Aorta (tissue), 5 donors: ENCODE results near the gene MITF. TPM values are rescaled to one million over a fixed set of nuclear protein-coding genes. Genes with fewer than 3 reads are reported as not detected.

Experiments
- ATAC-seq: fragments of 200-7000 bp; cut with Tn5 transposase; one replicate; pipeline ENCODE4 v1.9.1; 2022; ENCODE audit warnings: moderate library complexity; ENCODE audit not compliant: low FRiP score
- DNase-seq, 2 donors: peaks; one replicate each; pipeline ENCODE4 v3.0.0-alpha.2; 2020
- H3K27ac ChIP-seq, 2 donors: one replicate each; pipeline ENCODE4 v1.5.1; 2013; ENCODE audit warnings: low read length in 2 of 2, mild to moderate bottlenecking in 2 of 2, moderate library complexity in 2 of 2, control low read depth in 1 of 2, inconsistent platforms in 1 of 2, low read depth in 1 of 2
- H3K27me3 ChIP-seq, 2 donors: one replicate each; pipeline ENCODE4 v1.6.1; 2013; ENCODE audit warnings: control low read depth in 1 of 2, low read length in 1 of 2, mild to moderate bottlenecking in 1 of 2, moderate library complexity in 1 of 2; ENCODE audit not compliant: insufficient read depth in 2 of 2, control insufficient read depth in 1 of 2
- H3K36me3 ChIP-seq, 2 donors: one replicate each; pipeline ENCODE4 v1.6.1; 2013; ENCODE audit warnings: control low read depth in 1 of 2, low read length in 1 of 2, mild to moderate bottlenecking in 1 of 2; ENCODE audit not compliant: insufficient read depth in 2 of 2, control insufficient read depth in 1 of 2
- H3K4me1 ChIP-seq, 2 donors: one replicate each; pipeline ENCODE4 v1.6.1; 2013; ENCODE audit warnings: low read length in 2 of 2, control low read depth in 1 of 2, mild to moderate bottlenecking in 1 of 2, moderate library complexity in 1 of 2; ENCODE audit not compliant: insufficient read depth in 2 of 2, control insufficient read depth in 1 of 2
- H3K4me3 ChIP-seq, 2 donors: one replicate each; pipeline ENCODE4 v1.5.1; 2013; ENCODE audit warnings: low read length in 2 of 2, control low read depth in 1 of 2, mild to moderate bottlenecking in 1 of 2
- H3K9me3 ChIP-seq: one replicate; pipeline ENCODE4 v1.6.1; 2013; ENCODE audit warnings: mild to moderate bottlenecking, low read length; ENCODE audit not compliant: control insufficient read depth
- WGBS, 2 donors: extraction: QIAGEN DNeasy Blood & Tissue Kit; methylation state at CpG; one replicate each; pipeline ENCODE4 v1.1.7; 2013; 5-methylcytosine and 5-hydroxymethylcytosine counted together
- intact Hi-C, 2 donors: fragments of 100-400 bp; cut with DNase I; formaldehyde crosslinking; loops; one replicate each; pipeline versions ENCODE4 v1.14.2 to v1.15.0; 2022
- polyA plus RNA-seq, 2 donors: library from polyadenylated mRNA; stranded (reverse); fragments of 200-250 nt; gene quantifications; one replicate each; pipeline ENCODE4 v1.2.3, GENCODE V29; 2013
- total RNA-seq, 2 donors: library from RNA; stranded (reverse); fragmentation: NEBNext Ultra II Directional; extraction: Animal tissue kit (Norgen Biotek cat#: 25700); gene quantifications; one replicate each; pipeline ENCODE4 v1.2.1, GENCODE V29; 2021
- donor health status: healthy with polysubstance abuse.
- donor health status: Bipolar disorder and iron deficiency.
- donor health status: DM: no; HTN: no; CAD: no.
- donor health status: DM: no; HTN: no; CAD: no.
- donor health status: DM: yes; HTN: yes; CAD: no.

The MITF gene
- total and polyA plus RNA-seq, 4 donors: 4.1 to 30.5 (median 17.4) TPM

DNA sequence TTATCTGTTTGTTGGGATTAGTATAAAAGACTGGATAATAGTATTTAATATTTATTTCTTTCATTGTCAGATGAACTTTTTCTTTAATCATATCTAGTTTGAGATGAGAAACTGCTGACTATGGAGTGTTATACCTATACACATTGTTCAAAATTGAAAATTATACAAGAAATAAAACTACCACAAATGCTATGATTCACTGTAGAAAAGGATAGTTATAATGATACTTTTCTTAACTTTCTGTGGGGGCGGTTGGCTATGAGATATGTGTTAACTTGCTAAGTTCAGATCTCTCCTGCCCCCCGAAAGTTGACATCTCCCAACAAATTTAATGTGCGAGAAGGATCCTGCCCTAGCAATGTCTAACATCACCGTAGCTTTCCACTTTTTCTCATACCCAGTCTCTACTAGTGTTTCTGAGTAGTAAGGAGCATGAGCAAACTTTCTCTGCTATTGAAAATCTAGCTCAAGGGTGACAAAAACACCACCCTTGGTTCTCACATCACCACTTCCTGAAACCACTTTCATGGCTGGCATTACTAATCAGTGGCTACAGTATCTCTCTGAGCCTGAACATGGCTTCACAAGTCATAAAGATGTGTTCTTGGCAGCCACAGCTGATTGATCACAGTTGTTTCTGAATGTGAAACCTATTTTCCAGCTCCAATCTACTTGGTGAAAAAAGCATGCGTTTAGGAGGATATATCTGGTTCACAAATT is 244.4 kb downstream of the MITF start:
- H3K4me3 ChIP-seq: no peak overlapping the region
- 94 to 95% methylated on average over 5 of the region's 5 CpGs for WGBS, 2 donors
- H3K9me3 ChIP-seq: peaks cover 4% of the 10 kb centered on the region
- H3K27me3 ChIP-seq: no peaks in the 10 kb centered on the region
- no peaks in the 10 kb centered on the region for H3K36me3 ChIP-seq
- no peaks in the 10 kb centered on the region for H3K4me1 ChIP-seq
- ATAC-seq (no peak), DNase-seq (no peak)
- intact Hi-C loops: no loop called here
- no peak overlapping the region for H3K27ac ChIP-seq

GRCh38 chr3:69985266-69985665 is 246.0 kb downstream of the MITF start:
- Histone ChIP-seq H3K9me3 (no peaks in the 10 kb centered on the region), H3K27ac (no peak overlapping the region), H3K4me3 (no peak overlapping the region), H3K27me3 (no peaks in the 10 kb centered on the region), H3K36me3 (no peaks in the 10 kb centered on the region), H3K4me1 (no peaks in the 10 kb centered on the region)
- ATAC-seq (no peak), DNase-seq (no peak)
- WGBS, 2 donors: 71 to 90% methylated on average over 4 of the region's 4 CpGs
- intact Hi-C loops: no loop called here

DNA sequence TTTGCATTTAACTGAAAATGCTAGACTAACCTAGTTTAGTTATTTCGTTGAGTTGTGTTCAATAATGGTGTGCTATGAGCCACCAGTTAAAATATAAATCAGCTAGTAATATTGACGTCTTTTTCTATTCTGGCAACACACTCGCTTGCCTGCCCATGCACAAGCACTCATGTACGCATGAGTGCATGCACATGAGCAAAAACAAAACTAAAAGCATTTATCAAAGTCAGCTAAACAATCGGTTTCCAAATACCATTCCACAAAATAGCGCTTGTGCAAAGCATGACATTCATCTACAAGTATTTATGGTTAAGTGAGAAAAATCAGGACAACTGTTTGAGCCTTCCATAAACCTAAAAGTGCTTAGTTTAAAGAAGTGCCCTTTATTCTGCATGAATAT is 247.2 kb downstream of the MITF start:
- intact Hi-C loops: no loop called here
- WGBS, 2 donors: 59 to 62% methylated on average over 6 of the region's 6 CpGs

DNA sequence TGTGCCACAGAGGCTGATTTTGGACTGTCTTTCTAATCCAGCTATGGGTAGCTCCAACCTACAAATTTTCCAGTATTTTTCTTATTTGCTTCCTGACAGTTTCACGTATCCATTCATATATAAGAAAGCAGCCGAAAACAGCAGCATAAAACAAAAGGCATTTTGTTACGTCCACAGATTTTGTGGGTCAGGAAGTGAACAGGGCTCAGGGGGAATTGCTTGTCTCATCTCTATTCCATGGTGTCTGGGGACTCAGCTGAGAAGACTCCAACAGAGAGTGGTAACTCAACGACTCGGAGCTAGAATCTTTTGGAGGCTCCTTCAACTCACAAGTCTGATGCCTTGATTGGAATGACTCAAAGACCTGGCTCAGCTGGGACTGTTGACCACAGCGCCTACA is 248.6 kb downstream of the MITF start:
- H3K27me3 ChIP-seq: no peaks in the 10 kb centered on the region
- no peaks in the 10 kb centered on the region for H3K4me1 ChIP-seq
- no peak overlapping the region for H3K27ac ChIP-seq
- 91 to 94% methylated on average over 6 of the region's 6 CpGs for WGBS, 2 donors
- intact Hi-C loops: no loop called here
- no peaks in the 10 kb centered on the region for H3K36me3 ChIP-seq
- ATAC-seq: no peak
- no peaks in the 10 kb centered on the region for H3K9me3 ChIP-seq
- no peak overlapping the region for H3K4me3 ChIP-seq
- no peak for DNase-seq

More for the DNA sequence above, 247.2 kb downstream of the MITF start:
- Histone ChIP-seq H3K4me1 (no peaks in the 10 kb centered on the region), H3K27me3 (no peaks in the 10 kb centered on the region), H3K27ac (no peak overlapping the region), H3K4me3 (no peak overlapping the region), H3K9me3 (no peaks in the 10 kb centered on the region), H3K36me3 (no peaks in the 10 kb centered on the region)
- no peak for ATAC-seq
- DNase-seq: no peak

DNA sequence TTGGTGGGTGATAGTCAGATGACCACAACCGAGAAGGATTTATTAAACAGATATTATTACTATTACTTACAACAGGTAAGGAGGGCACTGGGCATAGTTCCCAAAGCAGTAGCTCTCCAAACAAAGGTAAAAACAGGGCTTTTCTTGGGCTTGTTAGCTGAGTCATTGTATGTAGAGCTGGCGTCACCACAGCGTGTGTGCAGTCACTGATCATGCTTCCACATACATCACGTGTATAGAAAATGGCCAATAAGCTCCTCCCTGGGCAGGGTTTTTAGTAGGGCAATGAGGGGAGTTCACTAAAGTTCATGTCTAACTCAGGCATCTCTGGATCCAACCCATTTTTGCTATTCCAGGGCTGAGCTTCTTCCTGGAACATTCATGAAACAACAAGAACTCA is 254.5 kb downstream of the MITF start:
- no peak for ATAC-seq

DNA sequence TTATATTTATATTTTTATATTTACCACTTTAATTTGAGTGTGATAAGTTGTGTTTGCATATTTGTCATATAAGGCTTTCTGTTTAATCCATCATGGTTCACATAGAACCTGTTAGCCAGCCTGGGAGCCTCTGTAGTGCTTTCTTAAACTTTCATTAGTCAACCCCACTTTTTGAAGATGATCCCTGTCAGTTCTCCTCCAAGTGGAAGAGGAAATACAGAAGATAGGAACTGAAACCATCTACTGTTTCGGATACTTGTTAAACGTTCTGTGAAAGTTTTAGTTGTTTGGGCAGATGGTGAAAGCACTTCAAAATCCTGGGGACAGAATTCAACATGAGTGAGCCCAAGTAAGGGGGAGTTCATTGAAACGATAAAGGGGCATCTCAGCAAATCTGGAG is 255.7 kb downstream of the MITF start:
- 84 to 86% methylated on average over 3 of the region's 3 CpGs for WGBS, 2 donors
- H3K36me3 ChIP-seq: no peaks in the 10 kb centered on the region
- H3K4me1 ChIP-seq: peaks cover 2 to 3% of the 10 kb centered on the region in 2 donors
- no peak overlapping the region for H3K27ac ChIP-seq
- no peaks in the 10 kb centered on the region for H3K9me3 ChIP-seq
- no peak for DNase-seq
- no peaks in the 10 kb centered on the region for H3K27me3 ChIP-seq
- intact Hi-C loops: loop anchor here in 1 of 2 donors (10.0 kb wide), 1 partner anchor 70 kb away; no protein-coding TSS in a partner anchor
- H3K4me3 ChIP-seq: no peak overlapping the region
- ATAC-seq: no peak

More for the DNA sequence above, 254.5 kb downstream of the MITF start:
- H3K9me3 ChIP-seq: no peaks in the 10 kb centered on the region
- H3K27me3 ChIP-seq: no peaks in the 10 kb centered on the region
- no peak for DNase-seq
- no peak overlapping the region for H3K4me3 ChIP-seq
- H3K36me3 ChIP-seq: no peaks in the 10 kb centered on the region
- H3K27ac ChIP-seq: no peak overlapping the region
- H3K4me1 ChIP-seq: peaks cover 2 to 3% of the 10 kb centered on the region in 2 donors
- intact Hi-C loops: loop anchor here in 1 of 2 donors (10.0 kb wide), 1 partner anchor 71 kb away; no protein-coding TSS in a partner anchor
- 93 to 98% methylated on average over 4 of the region's 4 CpGs for WGBS, 2 donors

GRCh38 chr3:69997631-69998307 is 258.5 kb downstream of the MITF start:
- peaks cover 2 to 3% of the 10 kb centered on the region in 2 donors for H3K4me1 ChIP-seq
- no peak overlapping the region for H3K4me3 ChIP-seq
- H3K36me3 ChIP-seq: no peaks in the 10 kb centered on the region
- H3K9me3 ChIP-seq: no peaks in the 10 kb centered on the region
- DNase-seq: no peak
- H3K27ac ChIP-seq: peak overlapping the region; percentile 52 to 59
- intact Hi-C loops: loop anchor here in 1 of 2 donors (10.0 kb wide), 1 partner anchor 67 kb away; no protein-coding TSS in a partner anchor
- H3K27me3 ChIP-seq: no peaks in the 10 kb centered on the region
- no peak for ATAC-seq
- 25 to 28% methylated on average over 3 of the region's 3 CpGs for WGBS, 2 donors

GRCh38 chr3:69998759-69999139 is 259.5 kb downstream of the MITF start:
- no peak overlapping the region for H3K4me3 ChIP-seq
- intact Hi-C loops: loop anchor here in 1 of 2 donors (10.0 kb wide), 1 partner anchor 66 kb away; no protein-coding TSS in a partner anchor
- peak overlapping the region; percentile 95 to 100 for H3K27ac ChIP-seq
- H3K4me1 ChIP-seq: peaks cover 0 to 3% of the 10 kb centered on the region in 2 donors
- 2 to 4% methylated on average over 3 of the region's 3 CpGs for WGBS, 2 donors
- H3K36me3 ChIP-seq: no peaks in the 10 kb centered on the region
- no peaks in the 10 kb centered on the region for H3K9me3 ChIP-seq
- DNase-seq (no peak), ATAC-seq (no peak)
- no peaks in the 10 kb centered on the region for H3K27me3 ChIP-seq
